Measurements from ENCODE around the gene GBX1.
A peak's percentile ranks its signal among the peaks of the same experiment; 100 is the strongest.

The GBX1 gene

DNA sequence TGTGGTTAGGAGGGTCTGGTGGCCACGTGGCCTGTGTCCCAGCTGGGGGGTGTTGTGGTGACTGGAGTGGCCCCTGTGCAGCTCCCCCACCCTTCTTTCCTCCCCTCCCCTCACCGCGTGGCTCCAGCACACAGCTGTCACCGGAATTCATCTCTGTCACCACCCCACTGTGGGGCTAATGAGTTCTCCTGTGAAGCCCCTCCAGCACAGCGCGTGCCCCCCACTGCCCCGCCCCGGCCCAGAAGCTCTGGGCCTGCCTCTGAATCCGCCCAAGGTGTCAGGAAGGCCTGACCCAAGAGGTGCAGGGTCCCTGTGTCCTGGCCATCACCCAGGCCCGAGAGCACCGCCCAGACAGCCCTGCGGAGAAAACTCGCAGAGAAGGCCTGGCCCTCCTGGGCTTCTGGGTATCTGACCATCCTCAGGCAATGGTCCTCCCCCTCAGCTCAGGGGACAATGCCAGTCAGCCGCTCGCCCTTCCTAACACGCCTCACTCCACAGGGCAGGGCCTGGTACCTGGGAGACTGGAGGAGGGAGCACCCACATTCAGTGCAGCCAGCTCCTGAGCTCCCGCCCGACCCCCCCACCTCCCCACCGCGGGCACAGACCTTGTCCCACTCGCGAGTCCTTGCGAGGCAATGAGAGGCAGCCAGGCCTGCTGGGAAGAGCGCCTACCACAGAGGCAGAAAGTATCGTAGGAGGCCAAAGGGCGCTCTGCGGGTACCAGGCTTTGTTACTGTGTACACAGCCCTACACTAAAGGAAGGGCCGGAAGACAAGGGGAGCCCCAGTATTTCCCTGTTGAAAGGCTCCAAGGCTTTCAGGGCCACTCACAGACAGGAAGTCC is 38.2 kb downstream of the GBX1 start:
- in situ Hi-C loops (cut with HindIII; ENCODE audit: low sequenced_read_pairs): no loop called here
- H3K4me3 ChIP-seq (ENCODE audit: low read depth, low read length): no peak overlapping the region
- DNase-seq (ENCODE audit: low read depth): no peak
- TF ChIP-seq CTCF (IDR thresholded peaks at IDR 0.05; ENCODE audit: low read depth, low read length, missing control alignments): no peak

DNA sequence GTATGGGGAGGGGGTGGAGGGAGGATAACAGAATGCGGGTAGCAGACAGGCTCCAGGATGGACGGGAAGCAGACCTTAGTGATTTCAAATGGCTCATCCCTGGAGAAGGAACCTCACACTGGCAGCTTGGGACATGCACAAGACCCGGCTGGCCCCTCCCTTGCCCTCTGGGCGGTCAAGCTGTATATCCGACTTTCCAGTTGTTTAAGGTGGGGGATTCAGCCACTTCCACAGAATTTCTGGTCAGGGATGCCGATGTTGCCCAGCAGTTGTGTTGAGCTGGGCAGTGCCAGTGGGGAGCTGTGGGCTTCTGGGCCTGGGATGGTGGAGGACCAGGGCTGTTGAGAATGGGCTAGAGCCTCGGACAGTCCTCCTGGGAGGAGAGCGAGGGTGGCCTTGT is 38.8 kb downstream of the GBX1 start:
- TF ChIP-seq CTCF (IDR thresholded peaks at IDR 0.05; ENCODE audit: low read depth, low read length, missing control alignments): no peak
- no peak overlapping the region for H3K4me3 ChIP-seq (ENCODE audit: low read depth, low read length)
- DNase-seq (ENCODE audit: low read depth): no peak
- in situ Hi-C loops (cut with HindIII; ENCODE audit: low sequenced_read_pairs): no loop called here

DNA sequence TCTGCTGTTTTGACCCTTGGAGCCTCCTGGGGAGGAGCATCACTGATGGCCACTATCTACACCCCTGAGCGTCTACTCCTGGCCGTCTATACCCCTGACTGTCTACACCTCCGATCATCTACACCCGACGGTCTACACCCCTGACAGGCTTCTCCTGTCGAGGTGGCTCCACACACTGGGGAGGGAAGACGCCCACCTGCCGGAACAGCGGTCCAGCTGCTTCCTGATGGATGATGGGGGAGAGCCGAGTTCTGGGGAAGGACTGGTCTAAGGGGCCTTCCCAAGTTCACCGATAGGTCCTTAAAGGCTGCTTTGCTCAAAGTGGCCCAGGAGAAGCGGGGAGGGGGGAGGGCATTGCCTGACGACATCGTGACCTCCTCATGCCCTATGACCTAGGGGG is 39.4 kb downstream of the GBX1 start:
- in situ Hi-C loops (cut with HindIII; ENCODE audit: low sequenced_read_pairs): no loop called here
- DNase-seq (ENCODE audit: low read depth): no peak
- H3K4me3 ChIP-seq (ENCODE audit: low read depth, low read length): no peak overlapping the region
- TF ChIP-seq CTCF (IDR thresholded peaks at IDR 0.05; ENCODE audit: low read depth, low read length, missing control alignments): no peak

DNA sequence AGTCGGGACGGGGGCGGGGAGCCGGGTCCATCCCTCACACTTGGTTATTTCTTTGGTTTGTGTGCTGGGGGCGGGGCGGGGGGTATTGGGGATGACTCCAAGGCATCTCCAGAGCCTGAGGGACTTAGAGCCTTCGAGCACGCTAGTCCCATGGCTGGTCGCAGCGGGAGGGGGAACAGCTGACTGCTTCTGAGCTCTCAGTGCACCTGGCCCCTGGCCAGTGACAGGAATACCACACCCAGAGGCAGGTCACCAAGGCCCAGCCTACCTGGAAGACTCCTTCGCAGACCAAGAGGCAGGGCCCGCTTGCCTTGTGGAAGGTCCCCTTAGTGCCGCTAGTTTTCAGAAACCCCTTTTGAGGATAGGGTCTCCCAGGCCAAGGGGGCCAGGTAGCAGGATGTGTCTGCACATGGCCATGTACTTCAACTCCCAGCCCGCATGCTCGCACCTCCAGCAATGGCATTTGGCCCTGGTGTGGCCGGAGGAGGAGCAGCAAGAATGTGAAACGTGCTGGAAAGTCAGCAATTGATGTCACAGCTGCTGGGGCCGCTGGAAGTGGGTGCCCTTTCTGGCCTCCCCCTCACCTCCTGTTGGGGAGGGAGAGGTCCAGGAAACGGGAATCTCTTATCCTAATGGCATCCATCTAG is 40.9 kb downstream of the GBX1 start:
- in situ Hi-C loops (cut with HindIII; ENCODE audit: low sequenced_read_pairs): no loop called here
- no peak overlapping the region for H3K4me3 ChIP-seq (ENCODE audit: low read depth, low read length)
- no peak for DNase-seq (ENCODE audit: low read depth)
- TF ChIP-seq CTCF (IDR thresholded peaks at IDR 0.05; ENCODE audit: low read depth, low read length, missing control alignments): no peak

DNA sequence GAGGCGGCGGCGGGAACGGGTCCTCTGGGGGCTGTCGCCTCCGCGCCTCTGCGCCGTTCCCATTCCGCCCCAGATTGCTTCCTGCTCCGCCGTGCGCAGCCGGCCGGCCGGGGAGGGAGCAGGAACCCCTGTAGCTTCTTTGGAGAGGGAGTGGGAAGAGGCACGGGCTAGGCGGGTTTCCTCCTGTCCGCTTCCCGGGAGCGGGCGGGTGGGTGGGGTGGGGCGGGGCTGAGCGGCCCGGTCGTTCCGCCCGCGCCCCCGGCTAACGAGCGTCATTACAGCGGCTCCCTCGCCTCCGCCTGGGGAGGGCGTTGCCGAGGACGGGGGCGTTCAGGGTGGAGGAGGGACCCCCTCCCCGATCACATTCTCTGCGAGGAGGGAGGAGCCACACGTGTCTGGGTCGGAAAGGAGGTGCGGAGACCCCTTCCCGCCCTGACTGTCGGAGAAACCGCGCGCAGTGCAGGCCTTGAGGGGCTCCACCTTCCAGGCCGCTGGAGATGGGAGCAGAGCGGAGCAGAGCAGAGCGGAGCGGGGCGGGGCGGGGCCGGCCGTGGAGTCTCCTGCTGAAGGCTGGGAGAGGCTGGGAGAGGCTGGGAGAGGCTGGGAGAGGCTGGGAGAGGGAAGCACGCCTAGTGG is 41.5 kb downstream of the GBX1 start:
- in situ Hi-C loops (cut with HindIII; ENCODE audit: low sequenced_read_pairs): no loop called here
- no peak for DNase-seq (ENCODE audit: low read depth)
- no peak for TF ChIP-seq CTCF (IDR thresholded peaks at IDR 0.05; ENCODE audit: low read depth, low read length, missing control alignments)
- H3K4me3 ChIP-seq (ENCODE audit: low read depth, low read length): peak overlapping the region; percentile 24

DNA sequence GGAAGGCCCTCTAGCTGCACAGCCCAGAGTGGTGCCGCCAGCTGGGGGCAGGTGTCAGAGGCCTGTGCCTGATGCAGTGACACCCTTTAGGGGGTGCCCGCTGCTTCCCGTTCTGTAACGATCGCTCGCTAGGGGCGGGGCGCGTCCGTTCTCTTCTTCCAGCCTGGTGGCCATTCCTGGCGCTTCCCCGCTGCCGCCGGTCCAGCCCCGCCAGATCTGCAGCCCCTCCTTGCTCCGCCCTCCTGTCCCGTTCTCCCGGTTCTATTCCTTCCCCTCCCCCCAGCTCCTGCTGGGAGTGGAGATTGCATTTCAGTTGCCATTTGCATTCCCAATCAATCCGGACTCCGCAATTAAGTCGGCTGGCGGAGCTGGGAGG is 42.0 kb downstream of the GBX1 start:
- TF ChIP-seq CTCF (IDR thresholded peaks at IDR 0.05; ENCODE audit: low read depth, low read length, missing control alignments): no peak
- DNase-seq (ENCODE audit: low read depth): no peak
- H3K4me3 ChIP-seq (ENCODE audit: low read depth, low read length): peak overlapping the region; percentile 24
- in situ Hi-C loops (cut with HindIII; ENCODE audit: low sequenced_read_pairs): no loop called here

All from astrocyte of the cerebellum (primary cell).